GM10266 (cell line): ENCODE results near the gene MC5R.

ENCODE experiments used
- DNase-seq: peaks from one replicate; pipeline ENCODE4 v3.0.0; 2012; ENCODE audit errors: extremely low spot score
- TF ChIP-seq, protein P1 (sequence below): IDR thresholded peaks from 2 replicates; pipeline ENCODE4 v1.5.1; 2012; ENCODE audit warnings: mild to moderate bottlenecking, low read depth; ENCODE audit not compliant: control insufficient read depth, insufficient read depth; ENCODE audit errors: missing control alignments

Gene MC5R

DNA sequence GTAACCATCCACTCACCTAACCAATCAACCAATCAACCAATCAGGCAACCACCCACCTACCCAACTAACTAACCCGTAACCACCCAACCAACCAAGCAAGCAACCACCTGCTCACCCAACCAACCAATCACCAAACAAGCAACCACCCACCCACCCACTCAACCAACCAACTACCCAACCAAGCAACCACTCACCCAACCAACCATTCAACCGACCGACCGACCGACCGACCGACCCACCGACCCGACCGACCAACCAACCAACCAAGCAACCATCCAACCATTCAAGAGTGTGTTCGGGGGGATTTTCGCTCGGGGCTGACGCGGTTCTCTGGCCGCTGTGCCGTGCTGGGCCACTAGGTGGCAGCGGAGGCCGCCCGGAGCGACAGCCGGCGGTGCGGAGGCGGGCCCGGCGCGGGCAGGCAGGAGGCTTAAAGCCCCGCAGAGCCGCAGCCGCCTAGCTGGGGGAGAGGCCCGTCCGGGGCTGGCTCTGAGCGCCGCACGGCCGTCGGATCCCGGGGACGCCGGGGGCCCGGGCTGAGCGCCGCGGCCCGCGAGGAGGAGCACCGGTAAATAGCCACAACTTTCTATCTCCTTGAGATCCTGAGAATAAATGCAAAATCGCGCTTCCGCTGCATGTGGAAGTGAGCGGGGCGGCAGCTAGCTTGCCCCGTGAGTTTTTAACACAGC is at the start of gene MC5R:
Gene MC5R (plus strand): TSS at position 443 of the 689 bp plus-strand sequence. CDS start 1,617 bp downstream, outside the sequence.
- DNase-seq, result peak; percentile 89

DNA sequence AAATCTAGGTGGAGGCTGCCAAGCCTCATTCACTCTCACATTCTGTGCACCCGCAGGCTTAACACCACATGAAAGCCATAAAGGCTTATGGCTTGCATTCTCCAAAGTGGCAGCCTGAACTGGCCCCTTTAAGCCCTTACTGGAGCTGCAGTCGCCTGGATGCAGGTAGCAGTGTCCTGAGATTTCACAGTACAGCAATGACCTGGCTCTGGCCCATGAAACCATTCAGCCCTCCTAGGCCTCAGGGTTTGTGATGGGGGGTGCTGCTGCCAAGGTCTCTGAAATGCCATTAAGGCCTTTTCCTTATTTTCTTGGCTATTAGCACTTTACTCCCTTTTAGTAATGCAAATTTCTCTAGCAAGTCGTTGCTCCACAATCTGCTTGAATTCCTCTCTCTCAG is 48.9 kb upstream of the MC5R start:
- TF ChIP-seq, protein P1, sequence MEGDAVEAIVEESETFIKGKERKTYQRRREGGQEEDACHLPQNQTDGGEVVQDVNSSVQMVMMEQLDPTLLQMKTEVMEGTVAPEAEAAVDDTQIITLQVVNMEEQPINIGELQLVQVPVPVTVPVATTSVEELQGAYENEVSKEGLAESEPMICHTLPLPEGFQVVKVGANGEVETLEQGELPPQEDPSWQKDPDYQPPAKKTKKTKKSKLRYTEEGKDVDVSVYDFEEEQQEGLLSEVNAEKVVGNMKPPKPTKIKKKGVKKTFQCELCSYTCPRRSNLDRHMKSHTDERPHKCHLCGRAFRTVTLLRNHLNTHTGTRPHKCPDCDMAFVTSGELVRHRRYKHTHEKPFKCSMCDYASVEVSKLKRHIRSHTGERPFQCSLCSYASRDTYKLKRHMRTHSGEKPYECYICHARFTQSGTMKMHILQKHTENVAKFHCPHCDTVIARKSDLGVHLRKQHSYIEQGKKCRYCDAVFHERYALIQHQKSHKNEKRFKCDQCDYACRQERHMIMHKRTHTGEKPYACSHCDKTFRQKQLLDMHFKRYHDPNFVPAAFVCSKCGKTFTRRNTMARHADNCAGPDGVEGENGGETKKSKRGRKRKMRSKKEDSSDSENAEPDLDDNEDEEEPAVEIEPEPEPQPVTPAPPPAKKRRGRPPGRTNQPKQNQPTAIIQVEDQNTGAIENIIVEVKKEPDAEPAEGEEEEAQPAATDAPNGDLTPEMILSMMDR, result no peak
- no peak for DNase-seq

More for the DNA sequence above, at the start of gene MC5R:
- TF ChIP-seq, protein P1, result peak; percentile 100

DNA sequence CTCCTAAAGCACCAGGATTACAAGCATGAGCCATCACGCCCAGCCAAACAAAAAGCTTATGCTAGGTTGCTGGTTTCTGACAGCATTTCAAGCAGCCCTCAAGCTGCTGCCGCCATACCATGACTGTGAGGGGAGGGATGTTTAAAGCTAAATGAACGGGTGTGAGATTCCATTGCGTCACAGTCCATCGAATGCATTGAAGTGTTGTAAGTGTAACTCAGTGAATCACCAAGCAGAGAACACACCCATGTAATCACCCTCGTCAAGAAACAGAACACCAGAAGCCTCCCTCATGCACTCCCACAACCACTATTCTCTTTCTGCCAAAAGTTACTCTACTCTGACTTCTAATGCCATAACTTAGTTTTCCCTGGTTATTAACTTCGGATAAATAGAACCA is 32.8 kb upstream of the MC5R start:
- no peak for DNase-seq
- TF ChIP-seq, protein P1, result no peak

DNA sequence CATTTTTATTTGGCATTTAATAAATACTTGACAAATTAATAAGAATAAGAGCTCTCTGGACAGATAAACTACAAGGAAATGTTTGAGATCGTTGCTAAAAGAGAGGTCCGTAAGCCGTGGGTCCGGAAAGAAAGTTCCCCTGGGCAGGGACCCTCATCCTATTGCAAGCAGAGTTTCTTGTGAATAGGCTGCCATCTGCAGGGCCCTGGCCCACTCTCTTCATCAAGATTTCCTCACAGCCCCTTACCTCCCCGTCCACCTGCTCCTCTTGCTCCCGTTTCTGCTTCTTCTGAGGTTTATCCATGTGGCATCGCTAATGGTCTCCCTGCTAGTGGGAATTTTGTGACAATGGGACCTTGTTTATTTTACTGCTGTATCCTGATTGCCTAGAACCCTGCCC is 30.1 kb upstream of the MC5R start:
- TF ChIP-seq, protein P1, result peak; percentile 2
- no peak for DNase-seq

DNA sequence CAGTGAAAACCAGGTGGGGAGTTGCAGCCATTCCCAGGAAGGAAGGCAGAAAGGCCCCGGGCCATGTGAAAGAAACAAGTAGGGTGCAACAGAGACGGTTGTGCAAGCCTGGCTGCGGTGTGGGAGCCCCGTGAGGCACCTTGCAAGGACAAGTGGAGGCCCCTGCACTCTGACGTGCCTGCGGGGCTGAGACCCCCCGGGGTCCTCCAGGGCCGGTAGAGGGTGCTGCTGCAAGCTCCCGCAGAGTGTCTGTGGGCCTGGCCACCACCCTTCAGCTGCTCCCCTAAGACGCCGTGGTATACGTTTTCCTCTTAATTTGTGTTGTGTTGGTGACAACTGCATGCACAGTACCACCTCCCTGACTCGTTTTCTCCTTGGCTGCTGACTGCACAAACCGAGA is 27.4 kb upstream of the MC5R start:
- TF ChIP-seq, protein P1, result no peak
- no peak for DNase-seq

DNA sequence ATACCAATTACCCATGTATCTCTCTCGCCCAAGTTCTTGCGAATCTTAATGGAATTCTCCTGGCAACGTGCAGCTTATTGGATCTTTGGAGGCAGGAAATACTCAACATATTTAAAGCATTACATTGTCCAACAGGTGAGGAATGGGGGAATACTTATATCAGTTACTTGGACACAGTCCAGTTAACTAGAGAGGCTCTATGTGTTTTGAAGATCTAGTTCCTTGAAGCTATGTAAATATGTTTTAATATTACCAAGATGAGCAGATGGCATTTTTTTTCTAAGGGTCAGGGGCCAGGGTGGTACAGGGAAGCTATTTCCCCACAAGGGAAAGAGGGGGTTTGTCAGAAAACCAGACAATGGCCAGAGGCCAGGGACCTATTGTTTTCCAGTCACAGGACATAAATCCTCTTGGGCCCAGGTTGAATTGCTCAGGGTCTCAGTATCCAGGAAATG is 26.8 kb upstream of the MC5R start:
- TF ChIP-seq, protein P1, result no peak
- DNase-seq, result no peak

DNA sequence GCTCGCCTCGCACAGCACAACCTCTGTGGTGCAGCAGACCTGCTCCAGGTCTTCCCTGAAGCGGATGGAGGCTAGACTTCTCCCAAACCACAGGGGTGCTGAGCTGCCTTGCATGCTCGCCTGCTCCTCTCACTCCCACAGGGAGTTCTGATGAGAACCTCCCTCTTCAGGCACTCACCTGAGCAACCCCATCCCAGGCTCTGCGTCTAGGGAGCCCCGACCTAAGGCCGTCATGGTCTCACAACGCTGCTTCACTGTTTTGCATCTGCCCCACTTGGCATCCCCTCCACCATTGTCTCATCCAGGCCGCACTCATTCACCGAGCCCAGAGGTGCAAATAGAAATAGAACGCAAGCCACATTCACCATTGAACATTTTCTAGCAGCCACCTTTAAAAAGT is 24.6 kb upstream of the MC5R start:
- TF ChIP-seq, protein P1, result no peak
- no peak for DNase-seq
